Fibroblast of mammary gland (primary cell): Measurements from ENCODE around the gene NHSL1.
A peak's percentile ranks its signal among the peaks of the same experiment; 100 is the strongest.

Experiments used
- DNase-seq: peaks from one replicate; pipeline ENCODE4 v3.0.0-alpha.2; 2010; ENCODE audit warnings: low read depth
- H3K4me3 ChIP-seq: 2 replicates; pipeline ENCODE4 v1.5.1; 2011; ENCODE audit warnings: low read depth, mild to moderate bottlenecking, low read length, moderate library complexity; ENCODE audit not compliant: control insufficient read depth
- TF ChIP-seq, protein P1 (sequence below): conservative IDR thresholded peaks from 2 replicates; pipeline ENCODE4 v1.5.1; 2011; ENCODE audit warnings: low read depth, low read length, inconsistent platforms; ENCODE audit not compliant: control insufficient read depth, insufficient read depth

The NHSL1 gene

GRCh38 chr6:138418118-138418742 is 81.1 kb downstream of the NHSL1 start:
- no peak for DNase-seq
- no peak overlapping the region for H3K4me3 ChIP-seq
- TF ChIP-seq, protein P1, sequence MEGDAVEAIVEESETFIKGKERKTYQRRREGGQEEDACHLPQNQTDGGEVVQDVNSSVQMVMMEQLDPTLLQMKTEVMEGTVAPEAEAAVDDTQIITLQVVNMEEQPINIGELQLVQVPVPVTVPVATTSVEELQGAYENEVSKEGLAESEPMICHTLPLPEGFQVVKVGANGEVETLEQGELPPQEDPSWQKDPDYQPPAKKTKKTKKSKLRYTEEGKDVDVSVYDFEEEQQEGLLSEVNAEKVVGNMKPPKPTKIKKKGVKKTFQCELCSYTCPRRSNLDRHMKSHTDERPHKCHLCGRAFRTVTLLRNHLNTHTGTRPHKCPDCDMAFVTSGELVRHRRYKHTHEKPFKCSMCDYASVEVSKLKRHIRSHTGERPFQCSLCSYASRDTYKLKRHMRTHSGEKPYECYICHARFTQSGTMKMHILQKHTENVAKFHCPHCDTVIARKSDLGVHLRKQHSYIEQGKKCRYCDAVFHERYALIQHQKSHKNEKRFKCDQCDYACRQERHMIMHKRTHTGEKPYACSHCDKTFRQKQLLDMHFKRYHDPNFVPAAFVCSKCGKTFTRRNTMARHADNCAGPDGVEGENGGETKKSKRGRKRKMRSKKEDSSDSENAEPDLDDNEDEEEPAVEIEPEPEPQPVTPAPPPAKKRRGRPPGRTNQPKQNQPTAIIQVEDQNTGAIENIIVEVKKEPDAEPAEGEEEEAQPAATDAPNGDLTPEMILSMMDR: no peak

DNA sequence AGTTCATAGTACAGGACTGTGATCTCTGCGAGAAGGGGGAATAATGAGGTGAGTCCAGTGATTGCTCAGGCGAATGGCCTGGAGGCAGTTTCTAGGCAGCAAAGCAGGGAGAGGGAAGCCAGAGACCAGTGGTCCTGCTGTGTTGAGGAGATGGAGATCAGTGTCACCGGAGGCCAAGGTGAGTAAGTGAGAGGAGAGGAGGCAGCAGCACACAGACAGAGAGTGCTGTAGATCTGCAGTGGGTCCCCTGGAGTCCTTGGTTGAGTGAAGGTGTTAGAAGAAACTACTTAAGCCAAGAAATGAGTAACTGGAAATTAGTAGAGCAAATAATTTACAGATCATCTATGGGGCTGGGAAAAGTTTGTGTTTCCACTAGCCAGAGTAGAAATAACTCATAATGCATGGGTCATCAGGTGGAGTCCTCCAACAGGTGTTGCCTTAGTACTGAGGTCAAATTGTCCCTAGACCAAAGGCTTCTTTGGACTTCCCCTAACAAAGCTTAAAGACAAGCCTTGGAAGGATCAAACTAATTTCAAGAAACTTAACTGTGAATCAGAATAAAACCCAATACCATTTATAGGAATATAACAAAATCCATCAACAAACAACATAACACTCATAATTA is 81.7 kb downstream of the NHSL1 start:
- DNase-seq: no peak
- no peak overlapping the region for H3K4me3 ChIP-seq
- TF ChIP-seq, protein P1: no peak

- H3K4me3 ChIP-seq: no peak overlapping the region
- no peak for DNase-seq
- TF ChIP-seq, protein P1: no peak
Measured at GRCh38 chr6:138416206-138416605, 83.1 kb downstream of the NHSL1 start.

- TF ChIP-seq, protein P1: no peak
- no peak overlapping the region for H3K4me3 ChIP-seq
- DNase-seq: no peak
Measured at GRCh38 chr6:138415125-138415524, 84.2 kb downstream of the NHSL1 start.

GRCh38 chr6:138410972-138411880 is 88.1 kb downstream of the NHSL1 start:
- DNase-seq: peak; percentile 85
- no peak overlapping the region for H3K4me3 ChIP-seq
- TF ChIP-seq, protein P1: no peak

DNA sequence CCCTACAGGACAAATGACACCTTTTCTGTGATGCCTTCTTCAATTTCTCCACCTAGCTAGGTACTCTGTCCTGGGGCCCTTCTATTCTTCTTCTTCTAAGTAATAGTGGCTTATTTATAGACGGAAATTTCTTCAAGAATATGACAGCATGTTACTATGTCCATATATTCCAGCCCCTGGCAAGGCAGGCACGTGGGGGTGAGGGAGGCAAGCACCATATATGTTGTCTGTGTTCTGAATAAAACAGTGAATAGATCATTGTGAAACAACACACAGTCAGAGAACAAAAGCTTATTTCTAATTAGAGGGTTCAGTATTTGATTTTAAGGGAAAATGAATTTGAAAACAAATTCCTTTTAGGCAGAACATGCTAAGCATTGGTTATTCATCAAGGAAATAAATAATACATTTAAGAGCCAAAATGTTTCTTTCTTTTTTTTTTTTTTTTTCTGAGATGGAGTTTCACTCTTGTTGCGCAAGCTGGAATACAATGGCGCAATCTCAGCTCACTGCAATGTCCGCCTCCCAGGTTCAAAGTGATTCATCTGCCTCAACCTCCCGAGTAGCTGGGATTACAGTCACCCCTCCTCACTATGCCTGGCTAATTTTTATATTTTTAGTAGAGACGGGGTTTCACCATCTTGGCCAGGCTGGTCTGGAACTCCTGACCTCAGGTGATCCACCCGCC is 89.1 kb downstream of the NHSL1 start:
- DNase-seq: peak; percentile 88
- no peak overlapping the region for H3K4me3 ChIP-seq
- TF ChIP-seq, protein P1: no peak
